Progenitor cell of endocrine pancreas (in vitro differentiated cells): Measurements from ENCODE around the gene KLHDC8B. TPM values are rescaled to one million over a fixed set of nuclear protein-coding genes. Genes with fewer than 3 reads are reported as not detected.

Experiments
- DNase-seq: peaks from one replicate; pipeline ENCODE4 v3.0.0; 2021; ENCODE audit warnings: low spot score; ENCODE audit not compliant: unreplicated experiment
- H3K27ac Mint-ChIP-seq: 2 replicates; pipeline ENCODE4 v1.8.0; 2021; ENCODE audit warnings: mild to moderate bottlenecking, moderate library complexity, mixed read lengths
- H3K27me3 Mint-ChIP-seq: 2 replicates; pipeline ENCODE4 v1.8.0; 2021; ENCODE audit warnings: mixed read lengths
- H3K36me3 Mint-ChIP-seq: 2 replicates; pipeline ENCODE4 v1.8.0; 2022; ENCODE audit warnings: mixed read lengths; ENCODE audit not compliant: insufficient read depth
- H3K4me1 Mint-ChIP-seq: 2 replicates; pipeline ENCODE4 v1.8.0; 2021; ENCODE audit warnings: low read depth, mixed read lengths
- H3K4me3 Mint-ChIP-seq: 2 replicates; pipeline ENCODE4 v1.8.0; 2021; ENCODE audit warnings: low read depth, mild to moderate bottlenecking, moderate library complexity, mixed read lengths
- H3K9me3 Mint-ChIP-seq: 2 replicates; pipeline ENCODE4 v1.8.0; 2021; ENCODE audit warnings: low read depth, mixed read lengths
- CTCF ChIP-seq: fragments of 200-600 bp; sonication (generic); IDR thresholded peaks from one replicate; pipeline ENCODE4 v1.5.0; 2021; ENCODE audit warnings: antibody characterized with exemption, mild to moderate bottlenecking; ENCODE audit not compliant: unreplicated experiment
- total RNA-seq: library from RNA; stranded (reverse); gene quantifications from 2 replicates; pipeline ENCODE4 v1.2.1, GENCODE V29; 2021

The KLHDC8B gene
- total RNA-seq, 1 donor from 2014 or later: 41.4 TPM

- Mint-ChIP-seq H3K4me1 (peaks cover 14% of the 10 kb centered on the region), H3K36me3 (no peaks in the 10 kb centered on the region), H3K27ac (peak within 1 kb of the TSS; percentile 95), H3K4me3 (peak within 1 kb of the TSS; percentile 88), H3K9me3 (no peaks in the 10 kb centered on the region), H3K27me3 (no peaks in the 10 kb centered on the region)
- peak; percentile 57 for DNase-seq
- no peak for TF ChIP-seq CTCF
These were observed 38.8 kb upstream of the KLHDC8B start, which contains the start of gene LAMB2 for GRCh38 chr3:49132437-49133225. LAMB2 (minus strand) TSS chr3:49133050; CDS start chr3:49132867, 183 bp downstream.

DNA sequence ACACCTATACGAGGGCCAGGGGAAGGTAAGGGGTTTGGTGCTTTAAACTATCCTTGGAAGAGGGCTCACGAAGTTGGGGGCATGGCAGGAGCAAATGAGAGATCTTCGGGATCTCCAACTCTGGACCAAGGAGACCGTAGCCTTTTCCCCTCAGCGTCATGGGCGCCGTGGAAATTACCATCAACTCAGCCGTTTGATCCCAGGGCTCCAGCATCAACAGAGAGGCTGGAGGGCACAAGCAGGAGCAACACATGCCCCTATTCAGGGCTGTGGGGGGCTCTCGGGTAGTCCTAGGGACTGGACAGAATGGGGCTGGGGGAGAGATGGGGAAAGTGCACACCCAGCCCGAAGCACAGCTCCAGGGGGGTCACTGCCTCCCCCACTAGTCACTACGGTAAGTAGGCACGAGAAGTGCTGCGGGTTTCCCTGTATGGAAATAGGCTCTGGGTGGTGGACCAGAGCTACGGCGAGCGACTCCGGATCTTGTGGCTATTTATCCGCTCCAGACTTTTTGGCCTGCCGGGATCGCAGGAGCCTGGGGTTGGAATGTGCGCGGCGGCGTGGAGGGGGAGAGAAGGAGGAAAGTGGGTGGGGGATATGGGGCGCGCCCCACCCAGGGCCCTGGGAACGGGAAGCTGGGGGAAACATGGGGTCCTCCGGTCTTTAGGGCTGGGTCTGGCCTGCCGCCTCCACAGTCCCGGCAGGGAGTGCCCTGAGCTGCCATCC, 38.0 kb upstream of the KLHDC8B start:
- peak overlapping the region; percentile 95 for H3K27ac Mint-ChIP-seq
- no peak for TF ChIP-seq CTCF
- peak; percentile 70 for DNase-seq
- H3K4me3 Mint-ChIP-seq: peak overlapping the region; percentile 88
- H3K27me3 Mint-ChIP-seq: no peaks in the 10 kb centered on the region
- H3K4me1 Mint-ChIP-seq: peaks cover 14% of the 10 kb centered on the region
- no peaks in the 10 kb centered on the region for H3K36me3 Mint-ChIP-seq
- H3K9me3 Mint-ChIP-seq: no peaks in the 10 kb centered on the region

DNA sequence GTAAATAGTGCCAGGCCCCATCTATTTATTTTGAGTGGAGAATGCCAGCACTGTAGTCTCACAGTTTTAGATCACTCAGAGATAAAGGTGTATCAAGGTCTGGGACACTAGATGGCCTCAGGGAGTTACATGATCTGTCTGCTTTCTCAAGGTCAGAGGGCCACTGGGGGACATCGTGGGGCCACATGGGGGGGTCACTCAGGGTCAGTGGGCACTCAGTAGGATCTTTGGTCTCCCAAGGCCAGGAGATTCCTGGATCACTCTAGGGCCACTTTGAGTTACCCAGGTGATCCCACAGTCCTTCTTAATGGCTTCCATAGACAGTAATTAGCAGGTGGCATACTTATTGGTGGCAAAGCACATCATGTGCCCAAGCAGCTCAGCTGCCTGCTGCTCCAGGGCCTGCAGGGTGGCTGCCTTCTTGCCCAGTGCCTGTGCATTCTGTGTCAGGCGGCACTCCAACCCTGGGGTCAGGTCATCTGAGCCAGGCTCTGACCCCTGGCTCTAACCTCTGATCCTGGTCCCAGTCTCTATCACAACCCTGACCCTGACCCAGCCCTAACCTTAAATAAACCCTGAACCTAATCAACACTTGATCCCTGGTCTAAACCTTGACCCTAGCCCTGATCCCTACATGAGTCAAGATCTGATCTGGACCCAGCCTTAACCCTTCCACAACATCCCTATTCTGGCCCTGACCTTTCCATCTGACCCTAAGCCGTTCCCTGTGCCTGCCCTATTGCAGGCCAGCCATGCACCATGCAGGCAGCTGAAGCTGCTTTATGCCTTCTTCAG, 36.7 kb upstream of the KLHDC8B start:
- H3K4me1 Mint-ChIP-seq: peaks cover 14% of the 10 kb centered on the region

GRCh38 chr3:49135499-49135898, 35.9 kb upstream of the KLHDC8B start:
- no peaks in the 10 kb centered on the region for H3K36me3 Mint-ChIP-seq
- peaks cover 1% of the 10 kb centered on the region for H3K9me3 Mint-ChIP-seq
- H3K27ac Mint-ChIP-seq: no peak overlapping the region
- H3K4me3 Mint-ChIP-seq: peak overlapping the region; percentile 1
- no peak for DNase-seq
- peaks cover 14% of the 10 kb centered on the region for H3K4me1 Mint-ChIP-seq
- H3K27me3 Mint-ChIP-seq: peaks cover 2% of the 10 kb centered on the region
- TF ChIP-seq CTCF: no peak

More for the DNA sequence above, 36.7 kb upstream of the KLHDC8B start:
- H3K9me3 Mint-ChIP-seq: no peaks in the 10 kb centered on the region
- no peaks in the 10 kb centered on the region for H3K27me3 Mint-ChIP-seq
- peak overlapping the region; percentile 59 for H3K27ac Mint-ChIP-seq
- H3K36me3 Mint-ChIP-seq: no peaks in the 10 kb centered on the region
- no peak for DNase-seq
- H3K4me3 Mint-ChIP-seq: peak overlapping the region; percentile 88
- no peak for TF ChIP-seq CTCF

- Mint-ChIP-seq H3K4me3 (no peak overlapping the region), H3K9me3 (peaks cover 15% of the 10 kb centered on the region), H3K36me3 (peaks cover 2% of the 10 kb centered on the region), H3K4me1 (no peaks in the 10 kb centered on the region), H3K27me3 (peaks cover 8% of the 10 kb centered on the region), H3K27ac (no peak overlapping the region)
- TF ChIP-seq CTCF: no peak
- no peak for DNase-seq
These were observed 31.3 kb upstream of the KLHDC8B start for GRCh38 chr3:49140080-49140479.
